DMS 273 (cell line): ENCODE data around the gene PCDHB4.
"Not testable (repeated sequence)": the region's sequence is repeated elsewhere in the genome, so short reads cannot be mapped to it uniquely, and the experiment has no call there.

Experiments
- DNase-seq: peaks from one replicate; lab custom pipeline; 2025; ENCODE audit not compliant: unreplicated experiment; lab: John Stamatoyannopoulos, UW

PCDHB4 gene

GRCh38 chr5:141121563-141121962 is at the start of gene PCDHB4:
PCDHB4 (plus strand) TSS chr5:141121818; CDS start chr5:141121999, 181 bp downstream.
- DNase-seq: no peak

GRCh38 chr5:141077826-141078225 is 43.8 kb upstream of the PCDHB4 start:
- no peak for DNase-seq

GRCh38 chr5:141082228-141082627 is 39.4 kb upstream of the PCDHB4 start:
- DNase-seq: no peak

- DNase-seq: peak; percentile 81
Measured at GRCh38 chr5:141084487-141084989, 37.1 kb upstream of the PCDHB4 start.

GRCh38 chr5:141094481-141095262 is 26.9 kb upstream of the PCDHB4 start, which contains the start of gene PCDHB2:
PCDHB2 (plus strand) TSS chr5:141094615; CDS start chr5:141094791, 176 bp downstream.
- DNase-seq: peak; percentile 4

GRCh38 chr5:141095263-141095641 is 26.4 kb upstream of the PCDHB4 start:
- no peak for DNase-seq

GRCh38 chr5:141096181-141096580 is 25.4 kb upstream of the PCDHB4 start:
- DNase-seq: not testable (repeated sequence)

GRCh38 chr5:141096586-141096985 is 25.0 kb upstream of the PCDHB4 start:
- not testable (repeated sequence) for DNase-seq

- peak; percentile 3 for DNase-seq
Measured at GRCh38 chr5:141100243-141100805, 21.3 kb upstream of the PCDHB4 start, which contains the start of gene PCDHB3. PCDHB3 (plus strand) TSS chr5:141100473; CDS start chr5:141100650, 177 bp downstream.

- no peak for DNase-seq
Measured at GRCh38 chr5:141101059-141101458, 20.6 kb upstream of the PCDHB4 start.

- not testable (repeated sequence) for DNase-seq
Measured at GRCh38 chr5:141102070-141102469, 19.5 kb upstream of the PCDHB4 start.

- DNase-seq: not testable (repeated sequence)
Measured at GRCh38 chr5:141102471-141102870, 19.1 kb upstream of the PCDHB4 start.

- DNase-seq: no peak
Measured at GRCh38 chr5:141105350-141105749, 16.3 kb upstream of the PCDHB4 start.

- DNase-seq: no peak
Measured at GRCh38 chr5:141119250-141119649, 2.4 kb upstream of the PCDHB4 start.

- DNase-seq: no peak
Measured at GRCh38 chr5:141121985-141122384, 367 bp downstream of the PCDHB4 start.

GRCh38 chr5:141123396-141124135 is 1.9 kb downstream of the PCDHB4 start:
- not testable (repeated sequence) for DNase-seq

- DNase-seq: no peak
Measured at GRCh38 chr5:141127305-141127704, 5.7 kb downstream of the PCDHB4 start.

- peak; percentile 33 for DNase-seq
Measured at GRCh38 chr5:141135030-141135717, 13.6 kb downstream of the PCDHB4 start, which contains the start of gene PCDHB5. PCDHB5 (plus strand) TSS chr5:141135206; CDS start chr5:141135435, 229 bp downstream.

- DNase-seq: no peak
Measured at GRCh38 chr5:141135718-141136266, 14.2 kb downstream of the PCDHB4 start.

- not testable (repeated sequence) for DNase-seq
Measured at GRCh38 chr5:141137346-141137745, 15.7 kb downstream of the PCDHB4 start.
